A549 (cell line): ENCODE measurements around the gene CARD10. TPM values are rescaled to one million over a fixed set of nuclear protein-coding genes. Genes with fewer than 3 reads are reported as not detected.

Source experiments
- ATAC-seq, 2 experiments: fragments of 200-7000 bp in 1 of 2; fragments of >200 bp in 1 of 2; cut with Nextera tagmentation in 1 of 2; cut with Tn5 transposase in 1 of 2; 3 replicates each; pipeline versions ENCODE4 v1.8.0 to v1.9.1; 2018 to 2020; ENCODE audit warnings: mild to moderate bottlenecking in 1 of 2, moderate library complexity in 1 of 2
- CTCF ChIA-PET: fragments of 300-600 bp; sonication (Branson Sonifier 250); formaldehyde crosslinking; extraction: SDS; loops from one replicate; lab custom pipeline; 2021; ENCODE audit warnings: antibody characterized with exemption, inconsistent platforms; lab: Yijun Ruan, JAX
- POLR2A ChIA-PET: fragments of 350-600 bp; formaldehyde crosslinking; extraction: SDS; loops from one replicate; lab custom pipeline; 2021; ENCODE audit warnings: antibody characterized with exemption, inconsistent platforms; lab: Yijun Ruan, JAX
- DNase-seq, 2 experiments: peaks; one replicate each; pipeline versions ENCODE4 v3.0.0 to v3.0.0-alpha.2; 2011 to 2016; ENCODE audit warnings: low read depth in 1 of 2, low spot score in 1 of 2
- FAIRE-seq: peaks from 2 replicates; lab custom pipeline; 2011; peaks lifted over from hg19 to GRCh38; lab: Jason Lieb, UNC
- H3K27ac ChIP-seq, 2 experiments: fragments of >200 bp; sonication (Bioruptor Twin); formaldehyde crosslinking; 3 replicates each; pipeline ENCODE4 v1.5.1; 2016 to 2017
- H3K4me1 ChIP-seq: fragments of >200 bp; sonication (Bioruptor Twin); formaldehyde crosslinking; 3 replicates; pipeline ENCODE4 v1.6.1; 2016
- H3K4me2 ChIP-seq: fragments of >200 bp; sonication (Bioruptor Twin); formaldehyde crosslinking; 3 replicates; pipeline ENCODE4 v1.6.1; 2016
- H3K4me3 ChIP-seq: fragments of >200 bp; sonication (Bioruptor Twin); formaldehyde crosslinking; 3 replicates; pipeline ENCODE4 v1.5.1; 2016
- H3K9me3 ChIP-seq: fragments of >200 bp; sonication (Bioruptor Twin); formaldehyde crosslinking; 3 replicates; pipeline ENCODE4 v1.6.1; 2016
- ATOH8 ChIP-seq: fragments of 250-450 bp; sonication (Bioruptor Pico); IDR thresholded peaks from 2 replicates; pipeline ENCODE4 v1.5.0; 2020; ENCODE audit warnings: low read depth, mild to moderate bottlenecking, moderate library complexity
- BCL3 ChIP-seq: fragments of >200 bp; sonication (Bioruptor Twin); formaldehyde crosslinking; IDR thresholded peaks from 3 replicates; pipeline ENCODE4 v1.6.1; 2016
- BHLHE40 ChIP-seq: IDR thresholded peaks from 2 replicates; pipeline ENCODE4 v1.6.1; 2012; ENCODE audit warnings: low read depth, low read length, inconsistent platforms
- CBX2 ChIP-seq: fragments of 200-600 bp; sonication (generic); IDR thresholded peaks from 2 replicates; pipeline ENCODE4 v1.6.1; 2016; ENCODE audit warnings: low read depth, mild to moderate bottlenecking, borderline replicate concordance
- CHD2 ChIP-seq: fragments of 150-350 bp; IDR thresholded peaks from 2 replicates; pipeline ENCODE4 v1.6.1; 2014; ENCODE audit warnings: low read length; ENCODE audit not compliant: partially characterized antibody
- E2F6 ChIP-seq: IDR thresholded peaks from 2 replicates; pipeline ENCODE4 v1.6.1; 2012; ENCODE audit warnings: low read depth, borderline replicate concordance
- EHF ChIP-seq: fragments of 250-450 bp; sonication (Bioruptor Pico); IDR thresholded peaks from 2 replicates; pipeline ENCODE4 v1.5.0; 2020; ENCODE audit warnings: mild to moderate bottlenecking
- ELK1 ChIP-seq: fragments of 150-350 bp; IDR thresholded peaks from 2 replicates; pipeline ENCODE4 v1.6.1; 2014; ENCODE audit warnings: low read depth, mild to moderate bottlenecking, low read length
- ESRRA ChIP-seq: fragments of 150-350 bp; IDR thresholded peaks from 2 replicates; pipeline ENCODE4 v1.6.1; 2014; ENCODE audit warnings: mild to moderate bottlenecking, low read length, borderline replicate concordance
- FOSB ChIP-seq: fragments of 250-450 bp; sonication (Bioruptor Pico); IDR thresholded peaks from 2 replicates; pipeline ENCODE4 v1.5.0; 2020; ENCODE audit warnings: mild to moderate bottlenecking, moderate library complexity
- FOXS1 ChIP-seq: fragments of 250-450 bp; sonication (Bioruptor Pico); IDR thresholded peaks from 2 replicates; pipeline ENCODE4 v1.5.0; 2020; ENCODE audit warnings: mild to moderate bottlenecking, moderate library complexity
- GATA3 ChIP-seq: IDR thresholded peaks from 2 replicates; pipeline ENCODE4 v1.6.1; 2012; ENCODE audit warnings: borderline replicate concordance
- HOXB13 ChIP-seq: fragments of 250-450 bp; sonication (Bioruptor Pico); IDR thresholded peaks from 2 replicates; pipeline ENCODE4 v1.5.0; 2020; ENCODE audit warnings: low read depth, mild to moderate bottlenecking, moderate library complexity
- JUN ChIP-seq, 2 experiments: fragments of >200 bp; sonication (Bioruptor Twin); formaldehyde crosslinking; IDR thresholded peaks; 2 replicates in 1 of 2; 3 replicates in 1 of 2; pipeline ENCODE4 v1.6.1; 2016 to 2017
- KDM1A ChIP-seq: fragments of 200-600 bp; sonication (generic); IDR thresholded peaks from 2 replicates; pipeline ENCODE4 v1.6.1; 2016; ENCODE audit warnings: low read depth, mild to moderate bottlenecking
- KDM5A ChIP-seq: fragments of 200-600 bp; sonication (generic); IDR thresholded peaks from 2 replicates; pipeline ENCODE4 v1.6.1; 2016; ENCODE audit warnings: antibody characterized with exemption, mild to moderate bottlenecking
- MAFK ChIP-seq: fragments of 450-650 bp; IDR thresholded peaks from 2 replicates; pipeline ENCODE4 v1.6.1; 2014; ENCODE audit not compliant: partially characterized antibody
- MAX ChIP-seq: IDR thresholded peaks from 2 replicates; pipeline ENCODE4 v1.6.1; 2012
- NFE2L2 ChIP-seq: fragments of 150-350 bp; conservative IDR thresholded peaks from 2 replicates; pipeline ENCODE4 v1.6.1; 2014; ENCODE audit warnings: low read length
- NR3C1 ChIP-seq: fragments of >200 bp; sonication (Bioruptor Twin); formaldehyde crosslinking; IDR thresholded peaks from 3 replicates; pipeline ENCODE4 v1.6.1; 2017
- PBX3 ChIP-seq: IDR thresholded peaks from 2 replicates; pipeline ENCODE4 v1.6.1; 2012
- POLR2A ChIP-seq: IDR thresholded peaks from 2 replicates; pipeline ENCODE4 v1.6.1; 2012; ENCODE audit warnings: mild to moderate bottlenecking, low read length
- RARB ChIP-seq: fragments of 250-450 bp; sonication (Bioruptor Pico); IDR thresholded peaks from 2 replicates; pipeline ENCODE4 v1.8.0; 2021; ENCODE audit warnings: mild to moderate bottlenecking, moderate library complexity
- REST ChIP-seq: fragments of 200-600 bp; sonication (generic); IDR thresholded peaks from 2 replicates; pipeline ENCODE4 v1.6.1; 2016; ENCODE audit warnings: antibody characterized with exemption, mild to moderate bottlenecking, moderate library complexity
- SREBF2 ChIP-seq: fragments of 450-650 bp; IDR thresholded peaks from 2 replicates; pipeline ENCODE4 v1.6.1; 2014; ENCODE audit warnings: mild to moderate bottlenecking, moderate library complexity
- TFCP2L1 ChIP-seq: fragments of 250-450 bp; sonication (Bioruptor Pico); IDR thresholded peaks from 2 replicates; pipeline ENCODE4 v1.5.0; 2021; ENCODE audit warnings: mild to moderate bottlenecking
- ZC3H11A ChIP-seq: fragments of 450-650 bp; IDR thresholded peaks from 2 replicates; pipeline ENCODE4 v1.6.1; 2014; ENCODE audit warnings: antibody characterized with exemption, mild to moderate bottlenecking
- ZSCAN20 ChIP-seq: fragments of 250-450 bp; sonication (Bioruptor Pico); IDR thresholded peaks from 2 replicates; pipeline ENCODE4 v1.8.0; 2022; ENCODE audit warnings: mild to moderate bottlenecking, moderate library complexity
- WGBS: methylation state at CpG from one replicate; pipeline ENCODE4 v1.1.6; 2017; ENCODE audit errors: missing lambda C conversion rate; 5-methylcytosine and 5-hydroxymethylcytosine counted together
- polyA plus RNA-seq, 4 experiments: library from polyadenylated mRNA; depleted of rRNA in 3 of 4; stranded (reverse); fragments of >200 nt; fragmentation: RNase III in 1 of 4; extraction: RNeasy Plus Mini Kit Qiagen cat#74134 plus additional on column Dnase treatment in 1 of 4; gene quantifications; 2 replicates in 3 of 4; 3 replicates in 1 of 4; pipeline ENCODE4 v1.2.3, GENCODE V29; 2011 to 2017

The CARD10 gene
- polyA plus RNA-seq, 2 of the 4 experiments (the other 2 are of a cell fraction) = 8.3 to 15.3 TPM

- FAIRE-seq = no peak
- TF ChIP-seq REST = no peak
- TF ChIP-seq PBX3 = no peak
- no peak for TF ChIP-seq MAFK
- no peak for TF ChIP-seq E2F6
- TF ChIP-seq CBX2 = no peak
- TF ChIP-seq ZC3H11A = no peak
- TF ChIP-seq SREBF2 = no peak
- TF ChIP-seq HOXB13 (CRISPR knock-in tag) = no peak
- no peak for TF ChIP-seq POLR2A
- no peak for TF ChIP-seq FOXS1
- no peak for TF ChIP-seq JUN (IDR thresholded peaks at IDR 0.05)
- TF ChIP-seq ELK1 = no peak
- ChIA-PET CTCF (interaction anchor here (0.8 to 7.2 kb wide), 22 partner anchors 8 to 195 kb away, joined by 3 to 134 read pairs (median 6); partner anchors contain the start of gene MFNG), POLR2A (no interaction called here)
- Histone ChIP-seq H3K4me3 (no peak overlapping the region), H3K4me1 (peaks cover 33% of the 10 kb centered on the region), H3K9me3 (peaks cover 9% of the 10 kb centered on the region), H3K4me2 (peak overlapping the region; percentile 96), H3K27ac (peak overlapping the region; percentile 91 to 99)
- peak; percentile 18 to 25; a peak in 3 of 6 replicates for ATAC-seq
- 67% methylated on average over 13 of the region's 14 CpGs for WGBS
- DNase-seq = no peak
Observed at GRCh38 chr22:37455896-37456295, 63.3 kb downstream of the CARD10 start.

GRCh38 chr22:37454857-37455686 is 64.1 kb downstream of the CARD10 start:
- POLR2A ChIA-PET = no interaction called here
- Histone ChIP-seq H3K4me1 (peaks cover 33% of the 10 kb centered on the region), H3K27ac (peak overlapping the region; percentile 91 to 99), H3K4me2 (peak overlapping the region; percentile 96), H3K9me3 (peaks cover 9% of the 10 kb centered on the region), H3K4me3 (peak overlapping the region; percentile 31; the same call in 2 of the 3 replicates)
- CTCF ChIA-PET = interaction anchor here (0.8 to 7.2 kb wide), 17 partner anchors 9 to 289 kb away, joined by 3 to 134 read pairs (median 6); no protein-coding TSS in a partner anchor
- DNase-seq (peak; percentile 55 to 83), ATAC-seq (peak; percentile 70 to 79), FAIRE-seq (no peak)
- 6% methylated on average over 20 of the region's 21 CpGs for WGBS
- no peak for TF ChIP-seq EHF (CRISPR knock-in tag)
- peak; percentile 34 for TF ChIP-seq NFE2L2
- TF ChIP-seq MAFK = peak; percentile 78
- no peak for TF ChIP-seq BCL3
- TF ChIP-seq GATA3 = peak; percentile 42; the same call in 1 of the 2 replicates
- TF ChIP-seq BHLHE40 = no peak
- no peak for TF ChIP-seq ESRRA
- no peak for TF ChIP-seq RARB (CRISPR knock-in tag)
- TF ChIP-seq KDM5A = no peak
- TF ChIP-seq CHD2 = no peak
- no peak for TF ChIP-seq FOSB (CRISPR knock-in tag)
- no peak for TF ChIP-seq FOXS1
- TF ChIP-seq HOXB13 (CRISPR knock-in tag) = no peak
- peak; percentile 86 for TF ChIP-seq MAX
- TF ChIP-seq NR3C1 = no peak
- no peak for TF ChIP-seq ATOH8 (CRISPR knock-in tag)
- TF ChIP-seq ZSCAN20 (CRISPR knock-in tag) = no peak
- no peak for TF ChIP-seq ZC3H11A
- peak; percentile 97 for TF ChIP-seq KDM1A
- TF ChIP-seq TFCP2L1 (CRISPR knock-in tag) = no peak
